HepG2 (cell line): ENCODE data around the gene TSPAN17. TPM values are rescaled to one million over a fixed set of nuclear protein-coding genes. Genes with fewer than 3 reads are reported as not detected.
A peak's percentile ranks its signal among the peaks of the same experiment; 100 is the strongest.

ENCODE experiments used
- KDM4B ChIP-seq: sonication (generic); formaldehyde crosslinking; IDR thresholded peaks from 2 replicates; pipeline ENCODE4 v1.4.0; 2020; ENCODE audit warnings: missing genetic modification reagents
- SKI ChIP-seq: fragments of 450-650 bp; IDR thresholded peaks from one replicate; pipeline ENCODE4 v1.6.1; 2018; ENCODE audit warnings: mild to moderate bottlenecking; ENCODE audit not compliant: partially characterized antibody
- ZNF121 ChIP-seq: sonication (generic); formaldehyde crosslinking; IDR thresholded peaks from 2 replicates; pipeline ENCODE4 v1.5.0; 2020; ENCODE audit warnings: mild to moderate bottlenecking, missing genetic modification reagents
- ZNF552 ChIP-seq: sonication (generic); formaldehyde crosslinking; IDR thresholded peaks from 2 replicates; pipeline ENCODE4 v1.9.0; 2022; ENCODE audit warnings: missing genetic modification reagents, mild to moderate bottlenecking, borderline replicate concordance
- polyA plus RNA-seq, 8 experiments: library from polyadenylated mRNA; depleted of rRNA in 3 of 8; stranded (reverse) in 7 of 8; unstranded in 1 of 8; fragments of >200 nt; fragmentation: Illumina TruSeq in 4 of 8; extraction: Trizol in 4 of 8; gene quantifications; 2 replicates each; pipeline versions ENCODE4 v1.2.1 to v1.2.3, GENCODE V29; 2011 to 2016; ENCODE audit warnings: low read depth in 4 of 8, missing spikeins in 1 of 8, mixed read lengths in 1 of 8; ENCODE audit not compliant: insufficient read depth in 1 of 8
- total RNA-seq, 5 experiments: library from RNA; depleted of rRNA; stranded (reverse); fragments of >200 nt; fragmentation: Illumina TruSeq; extraction: Trizol; gene quantifications; 2 replicates each; pipeline ENCODE4 v1.2.3, GENCODE V29; 2016; ENCODE audit warnings: low read depth in 1 of 5
- TF ChIP-seq, protein P1 (sequence below): sonication (generic); formaldehyde crosslinking; IDR thresholded peaks from 2 replicates; pipeline ENCODE4 v1.9.0; 2021; ENCODE audit warnings: mild to moderate bottlenecking, missing genetic modification reagents
- TF ChIP-seq, protein P2 (sequence below): sonication (generic); formaldehyde crosslinking; IDR thresholded peaks from 2 replicates; pipeline ENCODE4 v1.8.0; 2022; ENCODE audit warnings: missing genetic modification reagents, mild to moderate bottlenecking, inconsistent platforms, borderline replicate concordance
- TF ChIP-seq, protein P3 (sequence below): sonication (generic); formaldehyde crosslinking; IDR thresholded peaks from 2 replicates; pipeline ENCODE4 v1.8.0; 2022; ENCODE audit warnings: mild to moderate bottlenecking, missing genetic modification reagents; ENCODE audit not compliant: insufficient replicate concordance
- TF ChIP-seq, protein P4 (sequence below): IDR thresholded peaks from 2 replicates; pipeline ENCODE4 v1.6.1; 2016; ENCODE audit warnings: missing genetic modification reagents, missing compliant biosample characterization
- TF ChIP-seq, protein P5 (sequence below): sonication (generic); formaldehyde crosslinking; IDR thresholded peaks from 2 replicates; pipeline ENCODE4 v1.8.0; 2022; ENCODE audit warnings: low read depth, missing genetic modification reagents
- TF ChIP-seq, protein P6 (sequence below): sonication (generic); formaldehyde crosslinking; IDR thresholded peaks from 2 replicates; pipeline ENCODE4 v1.5.0; 2020; ENCODE audit warnings: missing genetic modification reagents
- TF ChIP-seq, protein P7 (sequence below): sonication (generic); formaldehyde crosslinking; IDR thresholded peaks from 2 replicates; pipeline ENCODE4 v1.5.0; 2020; ENCODE audit warnings: mild to moderate bottlenecking, missing genetic modification reagents

The TSPAN17 gene
- total and polyA plus RNA-seq, 2 of the 13 experiments (the other 11 are each of a cell fraction or from before 2014, with no cell fraction given) = 11.5 to 15.0 TPM

DNA sequence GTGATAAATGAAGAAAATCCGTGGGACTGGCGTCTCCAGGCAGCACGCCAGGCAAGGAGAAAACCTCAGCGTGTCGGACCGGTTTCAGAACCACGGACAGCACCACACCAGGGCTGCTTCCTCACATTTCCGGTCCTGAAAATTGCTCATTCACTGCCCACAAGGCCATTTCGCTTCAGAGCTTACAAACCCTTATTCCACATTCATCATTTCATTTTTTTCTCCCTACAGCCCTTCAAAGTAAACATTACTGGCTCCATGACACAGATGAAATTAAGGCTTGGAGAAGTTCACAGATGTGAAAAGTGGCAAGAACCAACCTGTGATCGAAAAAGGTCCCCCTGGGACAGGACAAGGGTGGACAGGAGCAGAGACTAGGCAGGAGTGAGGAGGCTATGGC, 35.8 kb upstream of the TSPAN17 start (continued):
- TF ChIP-seq, protein P1, sequence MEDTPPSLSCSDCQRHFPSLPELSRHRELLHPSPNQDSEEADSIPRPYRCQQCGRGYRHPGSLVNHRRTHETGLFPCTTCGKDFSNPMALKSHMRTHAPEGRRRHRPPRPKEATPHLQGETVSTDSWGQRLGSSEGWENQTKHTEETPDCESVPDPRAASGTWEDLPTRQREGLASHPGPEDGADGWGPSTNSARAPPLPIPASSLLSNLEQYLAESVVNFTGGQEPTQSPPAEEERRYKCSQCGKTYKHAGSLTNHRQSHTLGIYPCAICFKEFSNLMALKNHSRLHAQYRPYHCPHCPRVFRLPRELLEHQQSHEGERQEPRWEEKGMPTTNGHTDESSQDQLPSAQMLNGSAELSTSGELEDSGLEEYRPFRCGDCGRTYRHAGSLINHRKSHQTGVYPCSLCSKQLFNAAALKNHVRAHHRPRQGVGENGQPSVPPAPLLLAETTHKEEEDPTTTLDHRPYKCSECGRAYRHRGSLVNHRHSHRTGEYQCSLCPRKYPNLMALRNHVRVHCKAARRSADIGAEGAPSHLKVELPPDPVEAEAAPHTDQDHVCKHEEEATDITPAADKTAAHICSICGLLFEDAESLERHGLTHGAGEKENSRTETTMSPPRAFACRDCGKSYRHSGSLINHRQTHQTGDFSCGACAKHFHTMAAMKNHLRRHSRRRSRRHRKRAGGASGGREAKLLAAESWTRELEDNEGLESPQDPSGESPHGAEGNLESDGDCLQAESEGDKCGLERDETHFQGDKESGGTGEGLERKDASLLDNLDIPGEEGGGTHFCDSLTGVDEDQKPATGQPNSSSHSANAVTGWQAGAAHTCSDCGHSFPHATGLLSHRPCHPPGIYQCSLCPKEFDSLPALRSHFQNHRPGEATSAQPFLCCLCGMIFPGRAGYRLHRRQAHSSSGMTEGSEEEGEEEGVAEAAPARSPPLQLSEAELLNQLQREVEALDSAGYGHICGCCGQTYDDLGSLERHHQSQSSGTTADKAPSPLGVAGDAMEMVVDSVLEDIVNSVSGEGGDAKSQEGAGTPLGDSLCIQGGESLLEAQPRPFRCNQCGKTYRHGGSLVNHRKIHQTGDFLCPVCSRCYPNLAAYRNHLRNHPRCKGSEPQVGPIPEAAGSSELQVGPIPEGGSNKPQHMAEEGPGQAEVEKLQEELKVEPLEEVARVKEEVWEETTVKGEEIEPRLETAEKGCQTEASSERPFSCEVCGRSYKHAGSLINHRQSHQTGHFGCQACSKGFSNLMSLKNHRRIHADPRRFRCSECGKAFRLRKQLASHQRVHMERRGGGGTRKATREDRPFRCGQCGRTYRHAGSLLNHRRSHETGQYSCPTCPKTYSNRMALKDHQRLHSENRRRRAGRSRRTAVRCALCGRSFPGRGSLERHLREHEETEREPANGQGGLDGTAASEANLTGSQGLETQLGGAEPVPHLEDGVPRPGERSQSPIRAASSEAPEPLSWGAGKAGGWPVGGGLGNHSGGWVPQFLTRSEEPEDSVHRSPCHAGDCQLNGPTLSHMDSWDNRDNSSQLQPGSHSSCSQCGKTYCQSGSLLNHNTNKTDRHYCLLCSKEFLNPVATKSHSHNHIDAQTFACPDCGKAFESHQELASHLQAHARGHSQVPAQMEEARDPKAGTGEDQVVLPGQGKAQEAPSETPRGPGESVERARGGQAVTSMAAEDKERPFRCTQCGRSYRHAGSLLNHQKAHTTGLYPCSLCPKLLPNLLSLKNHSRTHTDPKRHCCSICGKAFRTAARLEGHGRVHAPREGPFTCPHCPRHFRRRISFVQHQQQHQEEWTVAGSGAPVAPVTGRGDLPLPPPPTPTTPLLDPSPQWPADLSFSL (CRISPR knock-in tag) = no peak
- TF ChIP-seq, protein P2, sequence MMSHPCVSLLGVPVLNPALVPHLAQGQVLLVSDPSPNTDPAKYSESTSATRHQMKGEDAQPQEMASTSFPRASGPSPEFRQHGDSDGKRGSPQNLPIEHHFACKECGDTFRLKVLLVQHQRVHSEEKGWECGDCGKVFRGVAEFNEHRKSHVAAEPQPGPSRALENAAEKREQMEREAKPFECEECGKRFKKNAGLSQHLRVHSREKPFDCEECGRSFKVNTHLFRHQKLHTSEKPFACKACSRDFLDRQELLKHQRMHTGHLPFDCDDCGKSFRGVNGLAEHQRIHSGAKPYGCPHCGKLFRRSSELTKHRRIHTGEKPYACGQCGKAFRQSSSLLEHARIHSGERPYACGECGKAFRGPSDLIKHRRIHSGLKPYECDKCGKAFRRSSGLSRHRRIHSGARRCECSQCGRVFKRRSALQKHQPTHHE = no peak
- TF ChIP-seq, protein P3, sequence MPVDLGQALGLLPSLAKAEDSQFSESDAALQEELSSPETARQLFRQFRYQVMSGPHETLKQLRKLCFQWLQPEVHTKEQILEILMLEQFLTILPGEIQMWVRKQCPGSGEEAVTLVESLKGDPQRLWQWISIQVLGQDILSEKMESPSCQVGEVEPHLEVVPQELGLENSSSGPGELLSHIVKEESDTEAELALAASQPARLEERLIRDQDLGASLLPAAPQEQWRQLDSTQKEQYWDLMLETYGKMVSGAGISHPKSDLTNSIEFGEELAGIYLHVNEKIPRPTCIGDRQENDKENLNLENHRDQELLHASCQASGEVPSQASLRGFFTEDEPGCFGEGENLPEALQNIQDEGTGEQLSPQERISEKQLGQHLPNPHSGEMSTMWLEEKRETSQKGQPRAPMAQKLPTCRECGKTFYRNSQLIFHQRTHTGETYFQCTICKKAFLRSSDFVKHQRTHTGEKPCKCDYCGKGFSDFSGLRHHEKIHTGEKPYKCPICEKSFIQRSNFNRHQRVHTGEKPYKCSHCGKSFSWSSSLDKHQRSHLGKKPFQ (CRISPR knock-in tag) = peak; percentile 36
- TF ChIP-seq, protein P4, sequence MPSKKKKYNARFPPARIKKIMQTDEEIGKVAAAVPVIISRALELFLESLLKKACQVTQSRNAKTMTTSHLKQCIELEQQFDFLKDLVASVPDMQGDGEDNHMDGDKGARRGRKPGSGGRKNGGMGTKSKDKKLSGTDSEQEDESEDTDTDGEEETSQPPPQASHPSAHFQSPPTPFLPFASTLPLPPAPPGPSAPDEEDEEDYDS (CRISPR knock-in tag) = peak; percentile 42; the same call in 1 of the 2 replicates
- no peak for TF ChIP-seq ZNF552 (CRISPR knock-in tag)
- TF ChIP-seq, protein P5, sequence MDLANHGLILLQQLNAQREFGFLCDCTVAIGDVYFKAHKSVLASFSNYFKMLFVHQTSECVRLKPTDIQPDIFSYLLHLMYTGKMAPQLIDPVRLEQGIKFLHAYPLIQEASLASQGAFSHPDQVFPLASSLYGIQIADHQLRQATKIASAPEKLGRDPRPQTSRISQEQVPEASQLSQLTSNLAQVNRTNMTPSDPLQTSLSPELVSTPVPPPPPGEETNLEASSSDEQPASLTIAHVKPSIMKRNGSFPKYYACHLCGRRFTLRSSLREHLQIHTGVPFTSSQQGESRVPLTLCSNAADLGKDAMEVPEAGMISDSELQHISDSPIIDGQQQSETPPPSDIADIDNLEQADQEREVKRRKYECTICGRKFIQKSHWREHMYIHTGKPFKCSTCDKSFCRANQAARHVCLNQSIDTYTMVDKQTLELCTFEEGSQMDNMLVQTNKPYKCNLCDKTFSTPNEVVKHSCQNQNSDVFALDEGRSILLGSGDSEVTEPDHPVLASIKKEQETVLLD (CRISPR knock-in tag) = no peak
- peak; percentile 85; the same call in 1 of the 2 replicates for TF ChIP-seq KDM4B (CRISPR knock-in tag)
- no peak for TF ChIP-seq ZNF121
- TF ChIP-seq, protein P6, sequence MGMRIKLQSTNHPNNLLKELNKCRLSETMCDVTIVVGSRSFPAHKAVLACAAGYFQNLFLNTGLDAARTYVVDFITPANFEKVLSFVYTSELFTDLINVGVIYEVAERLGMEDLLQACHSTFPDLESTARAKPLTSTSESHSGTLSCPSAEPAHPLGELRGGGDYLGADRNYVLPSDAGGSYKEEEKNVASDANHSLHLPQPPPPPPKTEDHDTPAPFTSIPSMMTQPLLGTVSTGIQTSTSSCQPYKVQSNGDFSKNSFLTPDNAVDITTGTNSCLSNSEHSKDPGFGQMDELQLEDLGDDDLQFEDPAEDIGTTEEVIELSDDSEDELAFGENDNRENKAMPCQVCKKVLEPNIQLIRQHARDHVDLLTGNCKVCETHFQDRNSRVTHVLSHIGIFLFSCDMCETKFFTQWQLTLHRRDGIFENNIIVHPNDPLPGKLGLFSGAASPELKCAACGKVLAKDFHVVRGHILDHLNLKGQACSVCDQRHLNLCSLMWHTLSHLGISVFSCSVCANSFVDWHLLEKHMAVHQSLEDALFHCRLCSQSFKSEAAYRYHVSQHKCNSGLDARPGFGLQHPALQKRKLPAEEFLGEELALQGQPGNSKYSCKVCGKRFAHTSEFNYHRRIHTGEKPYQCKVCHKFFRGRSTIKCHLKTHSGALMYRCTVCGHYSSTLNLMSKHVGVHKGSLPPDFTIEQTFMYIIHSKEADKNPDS (CRISPR knock-in tag) = no peak
- TF ChIP-seq, protein P7, sequence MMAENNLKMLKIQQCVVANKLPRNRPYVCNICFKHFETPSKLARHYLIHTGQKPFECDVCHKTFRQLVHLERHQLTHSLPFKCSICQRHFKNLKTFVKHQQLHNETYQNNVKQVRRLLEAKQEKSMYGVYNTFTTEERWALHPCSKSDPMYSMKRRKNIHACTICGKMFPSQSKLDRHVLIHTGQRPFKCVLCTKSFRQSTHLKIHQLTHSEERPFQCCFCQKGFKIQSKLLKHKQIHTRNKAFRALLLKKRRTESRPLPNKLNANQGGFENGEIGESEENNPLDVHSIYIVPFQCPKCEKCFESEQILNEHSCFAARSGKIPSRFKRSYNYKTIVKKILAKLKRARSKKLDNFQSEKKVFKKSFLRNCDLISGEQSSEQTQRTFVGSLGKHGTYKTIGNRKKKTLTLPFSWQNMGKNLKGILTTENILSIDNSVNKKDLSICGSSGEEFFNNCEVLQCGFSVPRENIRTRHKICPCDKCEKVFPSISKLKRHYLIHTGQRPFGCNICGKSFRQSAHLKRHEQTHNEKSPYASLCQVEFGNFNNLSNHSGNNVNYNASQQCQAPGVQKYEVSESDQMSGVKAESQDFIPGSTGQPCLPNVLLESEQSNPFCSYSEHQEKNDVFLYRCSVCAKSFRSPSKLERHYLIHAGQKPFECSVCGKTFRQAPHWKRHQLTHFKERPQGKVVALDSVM = no peak
- TF ChIP-seq SKI = no peak
